ENCODE data around the gene SLC13A4.
"Not testable (repeated sequence)": the region's sequence is repeated elsewhere in the genome, so short reads cannot be mapped to it uniquely, and the experiment has no call there.

GRCh38 chr7:135668852-135669395 lies 59.1 kb downstream of the SLC13A4 start:
- not testable (repeated sequence) for TF ChIP-seq CTCF, POLR2A, POLR2AphosphoS5 (IDR thresholded peaks at IDR 0.05)

Measured in breast epithelium (tissue), 3 donors.